GM10847 (cell line): Measurements from ENCODE around the gene SERTAD2.

Experiments
- POLR2A ChIP-seq: IDR thresholded peaks from 2 replicates; pipeline ENCODE4 v1.6.1; 2011; ENCODE audit not compliant: insufficient read length; ENCODE audit errors: extremely low read depth

The SERTAD2 gene

GRCh38 chr2:64627860-64628841 lies 25.6 kb downstream of the SERTAD2 start:
- TF ChIP-seq POLR2A: no peak

DNA sequence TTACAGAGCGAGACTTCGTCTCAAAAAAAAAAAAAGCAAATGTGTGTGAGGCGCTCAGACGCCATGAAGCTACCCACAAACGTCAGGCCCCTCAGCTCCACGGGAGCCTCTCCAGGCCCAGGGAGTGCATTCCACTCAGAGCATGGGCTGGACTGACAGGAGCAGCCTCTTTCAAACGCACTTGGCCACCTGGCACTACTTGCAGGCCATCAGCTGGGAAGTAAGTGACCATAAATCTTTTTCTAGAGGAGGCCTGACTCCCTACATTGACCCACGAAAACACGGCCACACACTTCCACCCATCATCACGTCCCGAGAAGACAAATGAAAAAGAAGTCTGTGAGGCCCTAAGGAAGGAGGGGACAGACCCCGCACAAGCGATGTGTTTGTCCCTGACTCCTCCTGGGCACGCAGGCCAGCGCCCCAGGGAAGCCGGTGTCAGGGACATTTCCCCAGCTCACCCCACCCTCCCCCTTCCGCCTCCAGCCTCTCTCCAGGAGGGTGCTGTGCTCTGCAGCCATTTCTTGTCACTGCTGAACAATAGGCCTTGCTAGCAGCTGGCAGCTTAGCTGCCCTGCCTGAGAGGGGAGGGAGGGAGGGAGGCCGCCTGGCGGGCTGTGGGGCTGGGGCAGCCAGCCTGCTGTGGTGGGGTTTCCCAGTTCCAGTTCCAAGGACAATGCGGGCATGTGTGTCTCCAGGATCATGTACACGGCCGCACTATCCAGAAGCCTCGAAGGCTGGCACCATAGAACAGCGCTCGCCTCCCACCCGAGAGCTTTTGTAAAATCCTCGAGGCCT lies 26.6 kb downstream of the SERTAD2 start:
- no peak for TF ChIP-seq POLR2A

- TF ChIP-seq POLR2A: no peak
Observed at GRCh38 chr2:64626146-64626809, 27.4 kb downstream of the SERTAD2 start.

DNA sequence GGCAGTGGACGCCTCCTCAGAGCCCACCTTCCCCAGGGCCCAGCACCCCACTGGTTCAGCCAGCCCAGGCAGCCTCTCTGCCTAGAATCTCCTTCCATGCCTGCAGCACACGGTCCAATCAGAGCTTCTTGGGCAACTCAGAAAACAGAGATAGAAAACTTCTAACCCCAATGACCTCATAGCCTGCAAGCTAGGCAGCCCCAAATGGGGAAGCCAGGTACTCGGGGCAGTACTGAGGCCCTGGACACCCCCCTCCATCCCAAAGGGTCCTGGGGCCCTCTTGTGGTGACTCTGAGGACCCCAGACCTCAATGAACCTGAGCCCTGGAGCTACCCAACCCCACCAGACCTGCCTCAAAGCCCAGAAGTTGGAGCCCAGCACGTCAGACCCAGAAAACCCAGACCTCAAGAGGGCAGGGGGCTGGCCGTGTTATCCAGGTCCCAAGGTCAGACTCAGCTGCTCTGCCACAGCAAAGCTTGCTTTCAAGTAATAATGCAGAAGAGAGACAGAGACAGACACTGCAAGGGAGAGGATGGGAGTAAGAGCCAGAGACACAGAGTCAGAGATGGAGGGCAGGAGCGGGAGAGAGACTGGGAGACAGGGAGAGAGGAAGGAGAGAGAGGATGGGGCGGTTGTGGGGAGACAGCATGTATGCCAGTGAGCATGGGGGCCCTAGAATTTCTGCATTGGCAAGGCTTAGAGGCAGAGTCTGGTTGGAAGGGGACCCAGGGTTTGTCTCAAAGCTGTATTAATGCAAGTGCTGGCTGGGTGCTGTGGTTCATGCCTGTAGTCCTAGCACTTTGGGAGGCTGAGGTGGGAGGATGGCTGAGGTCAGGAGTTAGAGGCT lies 28.2 kb downstream of the SERTAD2 start:
- no peak for TF ChIP-seq POLR2A

DNA sequence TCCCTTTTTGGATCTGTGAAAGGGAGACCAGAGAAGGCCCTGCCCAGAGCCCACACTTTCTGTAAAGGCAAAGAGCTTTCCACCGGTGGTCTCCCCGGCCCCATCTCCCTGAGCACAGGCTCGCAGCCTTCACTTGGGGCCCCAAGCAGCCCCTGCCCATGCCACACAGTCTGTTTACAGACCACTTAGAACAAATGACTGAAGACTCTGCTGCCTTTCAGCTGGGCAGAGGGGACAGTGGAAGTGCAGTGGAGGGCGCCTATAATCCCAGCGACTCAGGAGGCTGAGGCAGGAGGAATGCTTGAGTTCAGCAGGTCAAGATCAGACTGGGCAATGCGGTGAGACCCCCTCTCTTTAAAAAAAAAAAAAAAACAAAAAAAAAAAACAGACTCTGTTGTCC lies 28.9 kb downstream of the SERTAD2 start:
- no peak for TF ChIP-seq POLR2A

DNA sequence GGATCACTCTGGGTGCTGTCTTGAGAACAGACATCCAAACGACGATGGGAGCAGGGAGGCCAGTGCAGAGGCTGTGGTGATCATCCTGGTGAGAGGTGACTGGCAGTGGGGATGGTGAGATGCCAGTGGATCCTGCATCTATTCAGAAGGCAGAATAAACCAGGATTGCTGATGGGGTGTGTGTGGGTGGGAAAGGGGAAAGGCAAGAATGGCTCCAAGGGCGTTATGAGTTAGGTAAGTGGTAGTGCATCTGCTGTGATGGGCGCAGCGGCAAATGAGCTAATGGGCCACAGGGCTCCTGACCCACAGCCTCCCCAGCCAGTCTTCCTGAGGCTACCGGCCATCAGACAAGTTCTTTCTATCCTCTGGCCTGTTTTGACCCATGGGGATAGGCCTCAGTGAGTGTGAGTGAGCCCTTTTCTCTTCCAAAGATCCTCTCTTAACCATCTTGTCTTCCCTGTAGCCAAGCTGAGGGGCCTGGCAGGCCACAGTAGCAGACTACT lies 29.6 kb downstream of the SERTAD2 start:
- TF ChIP-seq POLR2A: no peak

- TF ChIP-seq POLR2A: no peak
Observed at GRCh38 chr2:64623242-64623850, 30.4 kb downstream of the SERTAD2 start.

GRCh38 chr2:64622443-64623241 lies 31.1 kb downstream of the SERTAD2 start:
- TF ChIP-seq POLR2A: no peak

DNA sequence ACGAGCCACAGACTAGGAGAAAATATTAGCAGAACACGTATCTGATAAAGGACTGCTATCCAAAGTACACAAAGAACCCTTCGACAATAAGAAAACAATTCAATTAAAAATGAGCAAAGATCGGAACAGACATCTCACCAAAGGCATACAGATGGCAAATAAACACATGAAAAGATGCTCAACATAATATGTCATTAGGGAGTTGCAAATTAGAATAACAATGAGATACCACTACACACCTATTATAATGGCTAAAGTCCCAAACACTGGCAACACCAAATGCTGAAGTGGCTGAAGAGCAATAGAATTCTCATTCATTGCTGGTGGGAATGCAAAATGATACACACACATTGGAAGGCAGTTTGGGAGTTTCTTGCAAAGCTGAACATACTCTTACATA lies 33.1 kb downstream of the SERTAD2 start:
- TF ChIP-seq POLR2A: no peak

- TF ChIP-seq POLR2A: no peak
Observed at GRCh38 chr2:64617631-64618151, 36.0 kb downstream of the SERTAD2 start.

DNA sequence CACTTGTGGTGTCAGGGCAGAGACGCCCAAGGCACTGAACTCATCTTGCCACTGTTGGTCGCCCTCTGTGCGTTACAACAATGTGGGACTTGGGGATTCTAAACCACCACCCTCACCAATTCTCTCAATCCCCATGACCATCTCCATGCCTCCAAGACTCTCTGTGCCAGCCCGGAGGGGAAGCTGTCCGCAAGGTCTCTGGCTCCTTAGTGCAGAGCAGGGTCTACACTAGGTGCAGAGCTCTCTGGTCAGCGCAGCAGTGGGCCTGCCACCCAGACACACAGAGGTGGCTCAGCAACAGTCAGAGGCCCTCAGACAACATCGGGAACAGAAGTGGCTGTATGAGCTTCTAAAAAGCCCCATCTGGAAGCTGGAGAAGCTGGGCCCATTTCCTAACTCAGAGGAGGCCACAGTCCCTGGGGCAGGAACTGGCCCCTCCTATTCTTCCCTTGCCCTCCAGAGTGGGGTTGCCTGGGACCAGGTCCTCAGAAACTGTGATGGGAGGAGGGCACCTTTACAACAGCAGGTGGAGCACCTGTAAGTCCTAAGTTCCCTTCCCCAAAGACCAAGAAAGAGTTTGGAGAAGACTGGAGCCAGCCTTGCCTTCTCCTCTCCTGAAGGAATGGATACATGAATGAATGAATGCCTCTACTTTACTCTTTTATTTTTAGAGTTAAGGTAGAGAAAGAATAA lies 37.7 kb downstream of the SERTAD2 start:
- no peak for TF ChIP-seq POLR2A

- no peak for TF ChIP-seq POLR2A
Observed at GRCh38 chr2:64615192-64615763, 38.4 kb downstream of the SERTAD2 start.

DNA sequence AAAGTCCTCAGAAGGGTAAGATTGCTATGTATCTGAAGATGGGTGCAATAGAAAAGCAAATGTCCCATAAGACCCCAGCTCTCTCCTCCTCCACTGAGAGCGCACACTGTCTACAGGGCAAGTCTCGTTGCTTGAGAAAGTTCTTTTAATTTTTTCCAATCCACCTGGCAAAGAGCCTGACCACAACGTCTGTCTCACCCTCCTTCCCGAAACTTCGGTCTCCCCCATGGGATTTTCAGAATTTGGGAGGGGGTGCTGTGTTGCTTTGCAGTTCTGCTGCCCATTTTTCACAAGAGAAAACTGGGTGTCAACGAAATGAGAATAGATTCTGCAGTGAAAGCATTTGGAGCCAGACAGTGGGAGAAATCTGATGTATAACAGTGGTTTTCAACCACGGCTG lies 40.4 kb downstream of the SERTAD2 start:
- no peak for TF ChIP-seq POLR2A
